GM21367 (cell line): ENCODE measurements around the gene IPO9.
A peak's percentile ranks its signal among the peaks of the same experiment; 100 is the strongest.
"Not testable (repeated sequence)": the region's sequence is repeated elsewhere in the genome, so short reads cannot be mapped to it uniquely, and the experiment has no call there.

Experiments
- ATAC-seq: cut with Tn5 transposase; IDR thresholded peaks from one replicate; pipeline ENCODE4 v1.9.1; 2021; ENCODE audit not compliant: unreplicated experiment

The IPO9 gene

GRCh38 chr1:201845331-201846083 lies 16.6 kb downstream of the IPO9 start:
- no peak for ATAC-seq

DNA sequence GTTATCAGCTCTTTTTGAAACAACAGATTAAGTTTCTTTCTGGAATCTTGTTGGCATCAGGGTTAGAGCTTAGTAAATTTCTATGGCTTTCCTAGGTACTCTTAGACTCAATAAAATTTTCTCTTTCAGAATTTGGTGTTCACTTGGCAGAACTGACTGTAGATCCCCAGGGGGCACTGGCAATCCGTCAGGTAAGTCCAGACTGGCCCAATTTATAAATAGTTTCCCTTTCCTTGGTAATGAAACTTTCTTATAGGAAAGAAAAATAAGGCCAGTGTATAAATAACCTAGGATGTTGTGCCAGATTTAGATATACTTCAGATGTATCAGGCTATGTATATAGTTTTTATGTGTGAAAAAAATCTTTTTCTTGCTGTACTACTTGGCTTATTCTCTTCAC lies 18.2 kb downstream of the IPO9 start:
- no peak for ATAC-seq

DNA sequence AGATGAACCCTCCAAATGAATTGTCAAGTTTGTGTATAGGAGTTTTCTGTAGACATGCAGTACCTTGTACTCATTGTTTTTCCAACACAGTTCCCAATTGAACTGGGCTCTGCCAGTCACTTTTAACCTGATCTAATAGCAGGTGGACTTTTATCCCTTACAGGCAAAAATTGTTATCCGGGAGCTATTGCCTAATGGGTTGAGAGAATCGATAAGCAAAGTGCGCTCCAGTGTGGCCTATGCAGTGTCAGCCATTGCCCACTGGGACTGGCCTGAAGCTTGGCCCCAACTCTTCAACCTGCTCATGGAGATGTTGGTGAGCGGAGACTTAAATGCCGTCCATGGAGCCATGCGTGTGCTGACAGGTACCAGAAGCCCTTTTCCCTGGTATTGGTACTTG lies 19.3 kb downstream of the IPO9 start:
- ATAC-seq, result no peak

GRCh38 chr1:201849372-201850052 lies 20.6 kb downstream of the IPO9 start:
- ATAC-seq, result no peak

GRCh38 chr1:201850053-201850397 lies 21.1 kb downstream of the IPO9 start:
- ATAC-seq, result no peak

GRCh38 chr1:201851949-201852348 lies 23.0 kb downstream of the IPO9 start:
- ATAC-seq, result no peak

DNA sequence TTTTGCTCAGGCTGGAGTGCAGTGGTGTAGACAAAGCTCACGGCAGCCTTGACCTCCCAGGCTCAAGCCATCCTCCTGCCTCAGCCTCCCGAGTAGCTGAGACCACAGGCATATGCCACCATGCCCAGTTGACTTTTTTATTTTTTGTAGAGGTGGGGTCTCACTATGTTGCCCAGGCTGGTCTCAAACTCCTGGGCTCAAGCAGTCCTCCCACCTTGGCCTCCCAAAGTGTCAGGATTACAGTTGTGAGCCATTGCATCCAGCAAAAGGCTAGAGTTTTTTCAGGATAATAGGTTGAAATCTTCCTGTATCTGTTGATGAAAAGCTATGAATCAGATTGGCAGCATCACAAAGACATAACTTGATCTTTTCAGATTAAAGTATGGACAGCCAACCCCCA lies 27.8 kb downstream of the IPO9 start:
- ATAC-seq, result not testable (repeated sequence)

DNA sequence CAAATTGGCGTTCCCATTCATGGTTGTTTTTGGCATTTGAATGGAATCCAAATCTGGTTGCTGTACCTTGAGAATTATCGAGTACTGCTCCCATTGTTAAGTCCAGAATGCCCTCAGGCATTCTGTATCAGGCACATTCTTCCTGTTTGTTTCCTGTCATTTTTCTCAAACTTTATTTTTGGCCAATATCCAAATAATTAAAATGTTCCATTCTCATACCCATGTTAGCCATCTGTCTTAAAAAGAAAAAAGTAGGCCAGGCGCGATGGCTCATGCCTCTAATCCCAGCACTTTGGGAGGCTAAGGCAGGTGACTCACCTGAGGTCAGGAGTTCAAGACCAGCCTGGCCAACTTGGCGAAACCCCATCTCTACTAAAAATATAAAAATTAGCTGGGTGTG lies 30.5 kb downstream of the IPO9 start:
- ATAC-seq, result no peak

- ATAC-seq, result no peak
These were observed 32.5 kb downstream of the IPO9 start for GRCh38 chr1:201861448-201861847.

GRCh38 chr1:201870397-201870796 lies 41.4 kb downstream of the IPO9 start:
- ATAC-seq, result no peak

DNA sequence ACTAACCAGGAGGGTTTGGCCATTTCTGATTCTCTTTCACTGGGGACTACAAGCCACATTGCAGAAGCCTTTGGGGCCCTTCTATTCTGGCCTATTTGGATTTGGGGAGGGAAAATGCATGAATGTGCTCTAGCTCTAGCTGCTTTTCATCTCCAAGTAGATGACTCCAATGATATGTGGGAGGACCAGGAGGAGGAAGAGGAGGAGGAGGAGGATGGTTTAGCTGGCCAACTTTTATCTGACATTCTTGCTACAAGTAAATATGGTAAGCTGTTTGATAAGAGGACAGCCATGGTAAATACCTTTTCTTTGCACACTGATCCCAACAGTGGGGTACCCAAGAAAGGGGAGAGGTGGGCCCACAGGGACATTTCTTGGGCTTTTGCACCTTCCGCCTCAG lies 45.7 kb downstream of the IPO9 start:
- no peak for ATAC-seq

- no peak for ATAC-seq
These were observed 47.3 kb downstream of the IPO9 start for GRCh38 chr1:201876148-201876818.

DNA sequence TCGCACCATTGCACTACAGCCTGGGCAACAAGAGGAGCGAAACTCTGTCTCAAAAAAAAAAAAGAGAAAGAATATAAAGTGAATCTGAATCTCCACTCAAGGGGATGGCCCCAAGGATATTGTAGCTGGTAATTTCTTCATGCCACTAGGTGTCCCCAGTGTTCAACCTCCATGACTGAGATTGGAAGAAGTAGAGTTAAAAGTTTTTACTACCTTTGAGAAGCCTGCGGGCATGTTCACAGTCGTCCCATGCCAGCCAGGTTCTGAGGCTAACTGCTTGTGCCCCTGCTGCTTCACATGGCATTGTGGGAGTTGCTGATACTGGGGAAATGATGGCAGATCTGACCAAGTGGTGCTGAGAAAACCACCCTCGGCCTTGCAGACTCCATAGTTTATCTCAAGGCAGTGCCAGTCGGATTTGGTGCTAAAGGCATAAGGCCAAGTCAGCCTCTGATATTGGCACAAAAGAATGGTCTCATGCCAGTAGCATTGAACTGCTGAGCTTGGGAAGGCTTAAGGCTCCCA lies 49.0 kb downstream of the IPO9 start:
- ATAC-seq, result no peak

- no peak for ATAC-seq
These were observed 52.1 kb downstream of the IPO9 start for GRCh38 chr1:201880928-201881571.

GRCh38 chr1:201881617-201882016 lies 52.7 kb downstream of the IPO9 start:
- ATAC-seq, result no peak

GRCh38 chr1:201882665-201883132 lies 53.7 kb downstream of the IPO9 start:
- peak; percentile 48 for ATAC-seq

GRCh38 chr1:201883266-201883665 lies 54.3 kb downstream of the IPO9 start:
- ATAC-seq, result no peak

DNA sequence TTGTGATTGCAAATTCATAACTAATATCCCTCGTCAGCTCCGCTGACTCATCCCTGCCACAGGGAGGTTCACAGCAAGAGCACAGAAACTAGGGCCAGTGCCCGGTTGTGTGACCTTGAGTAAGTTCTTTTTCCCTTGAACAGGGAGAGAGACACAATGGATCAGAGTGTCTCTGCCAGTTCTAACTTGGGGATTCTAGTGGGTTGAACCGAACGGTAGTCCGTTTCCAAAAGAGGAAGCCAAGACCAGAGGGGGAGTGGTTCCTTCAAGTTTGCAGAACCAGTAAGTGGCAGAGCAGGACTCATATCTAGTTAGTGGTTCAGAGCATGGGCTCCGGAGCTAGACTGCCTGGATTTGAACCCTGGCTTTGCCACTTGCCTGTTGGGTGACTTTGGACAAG lies 54.8 kb downstream of the IPO9 start:
- no peak for ATAC-seq

- no peak for ATAC-seq
These were observed 55.5 kb downstream of the IPO9 start for GRCh38 chr1:201884425-201884824.

- no peak for ATAC-seq
These were observed 56.6 kb downstream of the IPO9 start for GRCh38 chr1:201885531-201886075.
